Rectal smooth muscle tissue (tissue), 1 donor: ENCODE data around the gene CIAO2B.
"Not testable (repeated sequence)": the region's sequence is repeated elsewhere in the genome, so short reads cannot be mapped to it uniquely, and the experiment has no call there.

Source experiments
- H3K27ac ChIP-seq: one replicate; pipeline ENCODE4 v1.7.0; 2013; ENCODE audit warnings: low read depth, low read length, inconsistent platforms
- H3K27me3 ChIP-seq: one replicate; pipeline ENCODE4 v1.7.0; 2013; ENCODE audit warnings: low read length; ENCODE audit not compliant: control insufficient read depth, insufficient read depth
- H3K36me3 ChIP-seq: one replicate; pipeline ENCODE4 v1.7.0; 2013; ENCODE audit warnings: low read length; ENCODE audit not compliant: control insufficient read depth, insufficient read depth
- H3K4me1 ChIP-seq: one replicate; pipeline ENCODE4 v1.7.0; 2013; ENCODE audit warnings: low read length; ENCODE audit not compliant: control insufficient read depth, insufficient read depth
- H3K4me3 ChIP-seq: one replicate; pipeline ENCODE4 v1.7.0; 2013; ENCODE audit warnings: low read length
- H3K9ac ChIP-seq: one replicate; pipeline ENCODE4 v1.7.0; 2013; ENCODE audit warnings: low read length

The CIAO2B gene

DNA sequence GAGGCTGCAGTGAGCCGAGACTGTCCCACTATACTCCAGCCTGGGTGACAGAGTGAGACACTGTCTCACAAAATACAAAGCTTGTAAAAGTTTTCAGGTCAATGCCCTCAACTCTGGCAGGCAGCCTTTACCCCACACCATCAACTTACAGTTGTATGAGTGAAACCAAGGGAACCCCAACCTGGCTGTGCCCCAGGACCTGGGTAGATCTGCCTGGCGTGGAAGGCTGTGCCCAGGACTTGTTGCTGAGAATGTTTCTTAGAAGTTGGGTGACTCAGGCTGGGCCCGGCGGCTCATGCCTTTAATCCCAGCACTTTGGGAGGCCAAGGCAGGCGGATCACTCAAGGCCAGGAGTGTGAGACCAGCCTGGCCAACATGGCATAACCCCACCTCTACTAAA lies 34.6 kb upstream of the CIAO2B start:
- no peak overlapping the region for H3K9ac ChIP-seq
- no peak overlapping the region for H3K4me3 ChIP-seq
- H3K4me1 ChIP-seq = no peaks in the 10 kb centered on the region
- peaks cover 2% of the 10 kb centered on the region for H3K27me3 ChIP-seq
- no peak overlapping the region for H3K27ac ChIP-seq
- no peaks in the 10 kb centered on the region for H3K36me3 ChIP-seq

DNA sequence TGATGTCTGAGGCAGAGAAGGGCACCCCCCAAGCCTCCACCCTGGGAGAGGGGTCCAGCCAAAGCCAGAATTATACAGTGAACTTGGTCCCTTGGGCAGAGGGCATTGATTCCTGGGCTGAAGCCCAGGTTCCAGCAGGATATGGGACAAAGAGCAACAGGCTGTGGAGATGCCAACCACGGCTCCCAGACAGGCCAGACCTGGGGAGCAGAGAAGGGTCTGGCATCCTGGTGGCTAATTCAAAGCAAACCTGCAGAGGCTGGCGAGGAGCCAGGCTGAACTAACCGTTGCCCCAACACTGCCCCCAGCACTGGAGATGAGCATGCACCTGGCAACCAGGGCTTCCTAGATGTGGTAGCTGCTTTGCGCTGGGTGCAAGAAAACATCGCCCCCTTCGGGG lies 29.8 kb upstream of the CIAO2B start:
- Histone ChIP-seq H3K9ac (no peak overlapping the region), H3K36me3 (no peaks in the 10 kb centered on the region), H3K27me3 (peaks cover 2% of the 10 kb centered on the region), H3K27ac (no peak overlapping the region), H3K4me3 (no peak overlapping the region), H3K4me1 (no peaks in the 10 kb centered on the region)

DNA sequence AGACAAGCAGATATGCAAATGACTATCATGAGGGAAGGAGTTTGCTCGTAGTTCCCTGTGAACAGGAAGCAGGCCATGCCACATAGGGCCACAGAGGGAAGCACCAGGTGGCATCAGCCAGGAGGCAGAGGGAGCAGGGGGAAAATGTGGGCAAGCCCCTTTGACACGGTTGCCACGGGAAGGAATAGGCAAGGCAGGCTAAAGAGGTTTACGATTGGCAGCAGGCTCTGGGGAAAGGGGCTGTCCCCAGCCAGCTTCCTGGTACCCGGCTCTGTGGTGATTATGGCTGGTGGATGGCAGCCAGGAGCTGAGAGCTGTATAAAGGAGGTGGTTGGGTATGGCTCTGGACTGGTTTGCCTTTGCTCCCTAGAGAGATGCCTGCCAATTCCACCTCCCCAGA lies 27.7 kb upstream of the CIAO2B start:
- peak overlapping the region; percentile 37 for H3K9ac ChIP-seq
- H3K27ac ChIP-seq = no peak overlapping the region

DNA sequence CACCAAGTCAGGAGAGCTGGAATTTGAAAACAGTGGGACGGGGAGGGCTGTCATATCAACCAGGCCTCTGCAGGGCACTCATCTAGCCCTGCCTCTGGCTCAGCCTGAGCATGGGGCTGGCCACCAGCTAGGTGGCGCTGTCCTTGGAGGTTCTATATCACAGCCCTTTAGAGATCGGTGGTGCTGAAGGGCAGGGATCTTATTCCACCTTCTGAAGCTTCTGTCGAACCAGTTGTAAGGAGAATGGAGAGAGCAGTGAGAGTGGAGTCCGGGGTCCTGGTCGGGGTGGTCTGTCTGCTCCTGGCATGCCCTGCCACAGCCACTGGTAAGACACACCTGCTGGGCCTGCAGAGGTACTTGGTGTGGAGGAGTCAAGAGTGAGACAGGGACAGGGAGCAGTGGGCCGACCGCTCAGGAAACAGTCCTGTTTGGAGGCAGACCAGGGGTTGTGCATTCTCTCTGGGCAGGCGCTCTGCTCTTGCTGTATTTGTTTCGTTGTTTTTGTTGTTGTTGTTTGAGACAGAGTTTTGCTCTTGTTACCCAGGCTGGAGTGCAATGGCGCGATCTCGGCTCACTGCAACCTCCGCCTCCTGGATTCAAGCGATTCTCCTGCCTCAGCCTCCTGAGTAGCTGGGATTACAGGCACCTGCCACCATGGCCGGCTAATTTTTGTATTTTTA lies 27.0 kb upstream of the CIAO2B start, which contains the start of gene CES3:
TSS of gene CES3 (plus strand) at position 202 of the 680 bp plus-strand sequence. CDS start at position 244, 42 bp downstream.
- Histone ChIP-seq H3K9ac (peak within 1 kb of the TSS; percentile 37), H3K4me3 (peak within 1 kb of the TSS; percentile 53), H3K27me3 (peaks cover 2% of the 10 kb centered on the region), H3K27ac (no peak within 1 kb of the TSS), H3K4me1 (no peaks in the 10 kb centered on the region), H3K36me3 (no peaks in the 10 kb centered on the region)

More for the DNA sequence above, 27.7 kb upstream of the CIAO2B start:
- Histone ChIP-seq H3K4me1 (no peaks in the 10 kb centered on the region), H3K4me3 (peak overlapping the region; percentile 43), H3K27me3 (peaks cover 2% of the 10 kb centered on the region), H3K36me3 (no peaks in the 10 kb centered on the region)

DNA sequence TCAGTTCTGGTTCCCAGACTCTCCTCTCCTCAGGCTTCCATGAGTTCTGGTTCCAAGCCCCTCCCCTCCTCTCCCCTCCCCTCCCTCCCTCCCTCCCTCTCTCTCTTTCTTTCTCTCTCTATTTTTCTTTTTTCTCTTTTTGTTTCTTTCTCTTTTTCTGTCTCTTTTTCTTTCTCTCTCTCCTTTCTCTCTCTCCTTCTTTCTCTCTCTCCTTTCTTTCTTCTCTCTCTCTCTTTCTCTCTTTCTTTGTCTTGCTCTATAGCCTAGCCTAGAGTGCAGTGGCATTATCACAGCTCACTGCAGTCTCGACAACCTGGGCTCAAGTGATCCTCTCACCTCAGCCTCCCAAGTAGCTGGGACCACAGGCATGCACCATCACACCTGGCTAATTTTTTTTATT lies 26.1 kb upstream of the CIAO2B start:
- Histone ChIP-seq H3K4me3 (no peak overlapping the region), H3K4me1 (no peaks in the 10 kb centered on the region), H3K27ac (no peak overlapping the region), H3K36me3 (no peaks in the 10 kb centered on the region), H3K9ac (no peak overlapping the region), H3K27me3 (peaks cover 1% of the 10 kb centered on the region)

DNA sequence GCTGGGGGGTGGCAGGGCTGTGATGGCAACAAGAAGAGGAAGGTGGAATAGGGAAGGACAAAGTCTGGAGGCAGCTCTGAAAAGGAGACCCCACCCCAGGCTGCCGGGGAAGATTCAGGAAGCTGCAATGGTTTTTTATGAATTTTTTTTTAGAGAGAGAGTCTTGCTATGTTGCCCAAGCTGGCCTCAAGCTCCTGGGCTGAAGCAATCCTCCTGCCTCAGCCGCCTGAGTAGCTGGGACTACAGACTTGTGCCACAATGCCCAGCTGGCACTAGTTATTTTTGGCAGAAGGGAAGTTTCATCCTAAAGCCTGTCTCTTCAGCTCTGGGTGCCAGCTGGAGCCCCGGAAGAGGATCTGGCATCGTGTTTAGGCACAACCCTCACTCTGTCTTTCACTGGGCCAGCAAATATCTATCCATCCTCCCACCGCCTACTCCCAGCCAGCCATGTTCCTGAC lies 25.5 kb upstream of the CIAO2B start:
- Histone ChIP-seq H3K27ac (no peak overlapping the region), H3K4me1 (no peaks in the 10 kb centered on the region), H3K9ac (no peak overlapping the region)

DNA sequence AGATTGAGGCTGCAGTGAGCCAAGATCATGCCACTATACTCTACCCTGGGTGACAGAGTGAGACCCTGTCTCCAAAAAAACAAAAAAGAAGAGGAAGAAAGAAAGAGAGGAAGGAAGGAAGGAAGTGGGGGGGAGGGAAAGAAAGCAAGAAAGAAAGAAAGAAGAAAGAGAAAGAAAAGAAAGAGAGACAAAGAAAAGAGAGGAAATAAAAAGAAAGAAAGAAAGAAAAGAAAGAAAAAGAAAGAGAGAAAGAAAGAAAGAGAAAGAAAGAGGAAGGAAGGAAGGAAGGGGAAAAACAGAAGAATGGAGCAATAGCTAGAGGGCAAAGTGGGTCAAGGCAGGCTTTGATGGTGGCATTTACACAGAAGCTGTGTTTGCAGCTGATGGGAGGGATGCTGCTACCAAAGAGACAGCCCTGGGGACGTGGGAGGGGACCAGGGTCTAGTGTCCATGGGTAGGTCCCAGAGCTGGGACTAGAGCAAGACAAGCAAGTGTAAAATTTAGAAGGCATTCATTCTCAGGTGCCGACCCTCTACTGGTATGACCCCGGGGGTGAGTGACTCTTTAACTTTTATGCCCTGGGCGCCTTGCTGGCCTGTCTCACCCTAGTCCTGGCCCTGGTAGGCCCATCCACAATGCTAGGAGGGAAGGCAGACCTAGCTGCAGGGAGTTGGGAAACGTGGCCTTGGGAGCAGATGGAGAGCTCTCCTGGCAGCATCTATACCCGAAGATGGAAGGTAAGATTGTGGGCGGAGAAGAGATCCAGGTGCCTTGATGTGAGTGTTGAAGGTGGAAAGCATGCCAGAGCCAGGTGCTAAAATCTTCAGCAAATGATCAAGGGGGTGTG lies 24.9 kb upstream of the CIAO2B start:
- Histone ChIP-seq H3K4me3 (no peak overlapping the region), H3K9ac (no peak overlapping the region), H3K4me1 (no peaks in the 10 kb centered on the region), H3K27ac (no peak overlapping the region), H3K36me3 (no peaks in the 10 kb centered on the region), H3K27me3 (no peaks in the 10 kb centered on the region)

More for the DNA sequence above, 25.5 kb upstream of the CIAO2B start:
- Histone ChIP-seq H3K27me3 (no peaks in the 10 kb centered on the region), H3K36me3 (no peaks in the 10 kb centered on the region), H3K4me3 (no peak overlapping the region)

DNA sequence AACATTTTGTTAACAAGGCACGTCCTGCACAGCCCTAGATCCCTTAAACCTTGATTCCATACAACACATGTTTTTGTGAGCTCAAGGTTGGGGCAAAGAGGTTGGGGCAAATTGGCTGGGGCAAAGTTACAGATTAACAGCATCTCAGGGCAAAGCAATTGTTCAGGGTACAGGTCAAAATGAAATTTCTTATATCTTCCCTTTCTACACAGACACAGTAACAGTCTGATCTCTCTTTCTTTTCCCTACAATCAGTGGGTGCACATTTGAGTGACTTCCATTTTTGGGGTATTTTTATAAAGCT lies 21.9 kb upstream of the CIAO2B start:
- not testable (repeated sequence) for H3K27ac ChIP-seq, H3K9ac ChIP-seq, H3K4me1 ChIP-seq, H3K36me3 ChIP-seq, H3K4me3 ChIP-seq, H3K27me3 ChIP-seq

DNA sequence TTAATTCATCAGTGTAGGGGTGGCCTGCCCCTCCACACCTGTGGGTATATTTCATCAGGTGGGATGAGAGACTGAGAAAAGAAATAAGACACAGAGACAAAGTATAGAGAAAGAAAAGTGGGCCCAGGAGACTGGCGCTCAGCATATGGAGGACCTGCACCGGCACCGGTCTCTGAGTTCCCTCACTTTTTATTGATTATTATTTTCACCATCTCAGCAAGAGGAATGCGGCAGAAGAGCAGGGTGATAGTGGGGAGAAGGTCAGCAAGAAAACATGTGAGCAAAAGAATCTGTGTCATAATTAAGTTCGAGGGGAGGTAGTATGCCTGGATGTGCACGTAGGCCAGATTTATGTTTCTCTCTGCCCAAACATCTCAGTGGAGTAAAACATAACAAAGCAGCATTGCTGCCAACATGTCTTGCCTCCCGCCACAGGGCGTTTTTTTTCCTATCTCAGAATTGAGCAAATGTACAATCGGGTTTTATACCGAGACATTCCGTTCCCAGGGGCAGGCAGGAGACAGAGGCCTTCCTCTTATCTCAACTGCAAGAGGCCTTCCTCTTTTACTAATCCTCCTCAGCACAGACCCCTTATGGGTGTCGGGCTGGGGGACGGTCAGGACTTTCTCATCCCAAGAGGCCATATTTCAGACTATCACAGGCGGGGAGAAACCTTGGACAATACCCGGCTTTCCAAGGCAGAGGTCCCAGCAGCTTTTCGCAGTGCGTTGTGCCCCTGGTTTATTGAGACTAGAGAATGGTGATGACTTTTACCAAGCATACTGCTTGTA lies 21.4 kb upstream of the CIAO2B start:
- not testable (repeated sequence) for H3K9ac ChIP-seq, H3K4me1 ChIP-seq, H3K27ac ChIP-seq, H3K36me3 ChIP-seq, H3K27me3 ChIP-seq, H3K4me3 ChIP-seq

DNA sequence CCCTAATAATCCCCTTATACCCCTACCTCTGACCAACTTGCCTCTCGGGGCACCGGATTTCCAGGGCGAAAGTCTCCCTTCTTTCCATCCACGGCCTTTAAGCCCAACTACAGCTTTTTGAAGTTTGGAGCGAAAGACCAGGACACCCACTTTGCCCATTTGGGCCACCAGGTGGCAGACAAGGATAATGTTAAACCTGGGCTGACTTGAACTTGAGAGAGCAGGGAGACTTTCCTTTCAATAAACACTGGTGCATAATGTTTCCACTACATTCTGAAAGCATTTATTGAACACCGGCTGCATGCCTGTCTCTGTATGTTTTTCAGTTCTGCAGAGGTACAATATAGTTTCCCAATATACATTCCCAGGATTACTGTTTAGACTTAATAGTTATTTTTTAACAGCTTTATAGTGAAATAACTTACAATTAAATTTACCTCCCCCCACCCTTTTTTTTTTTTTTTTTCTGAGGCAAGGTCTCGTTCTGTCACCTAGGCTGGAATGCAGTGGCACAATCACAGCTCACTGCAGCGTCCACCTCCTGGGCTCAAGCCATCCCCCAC lies 20.0 kb upstream of the CIAO2B start:
- no peak overlapping the region for H3K9ac ChIP-seq
- H3K27ac ChIP-seq = no peak overlapping the region
- no peak overlapping the region for H3K4me3 ChIP-seq
- H3K36me3 ChIP-seq = no peaks in the 10 kb centered on the region
- H3K4me1 ChIP-seq = no peaks in the 10 kb centered on the region
- H3K27me3 ChIP-seq = no peaks in the 10 kb centered on the region

DNA sequence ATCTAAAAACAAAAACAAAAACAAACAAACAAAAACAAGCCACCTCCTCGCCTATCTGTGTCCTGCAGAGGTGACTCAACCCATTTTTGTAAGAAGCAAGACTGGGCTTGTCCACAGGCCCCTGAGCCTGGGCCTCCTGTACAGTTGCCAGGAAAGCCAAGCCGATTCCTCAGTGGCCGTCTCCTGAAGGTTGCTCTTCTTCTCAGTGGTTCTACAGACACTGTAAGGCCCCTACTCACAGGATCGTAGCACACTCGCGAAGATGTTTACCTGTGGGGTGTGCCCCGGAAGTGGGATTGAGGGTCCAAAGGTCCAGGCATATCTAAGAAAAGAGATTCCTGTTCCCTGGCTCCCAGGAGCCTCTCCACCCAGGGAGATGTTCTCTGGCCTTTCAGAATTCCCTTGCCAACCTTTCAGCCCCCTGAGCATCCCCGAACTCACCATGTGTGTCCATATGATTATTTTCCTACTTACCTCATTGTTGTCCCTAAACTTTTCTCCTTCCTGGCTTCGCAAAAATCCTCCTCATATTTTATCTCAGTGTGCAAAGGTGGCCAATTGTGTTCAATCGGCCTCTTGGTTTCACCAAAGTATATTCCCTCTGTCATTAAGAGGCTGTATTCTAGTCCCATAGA lies 19.4 kb upstream of the CIAO2B start:
- Histone ChIP-seq H3K36me3 (no peaks in the 10 kb centered on the region), H3K4me1 (no peaks in the 10 kb centered on the region), H3K27me3 (peaks cover 2% of the 10 kb centered on the region), H3K27ac (no peak overlapping the region), H3K4me3 (no peak overlapping the region), H3K9ac (no peak overlapping the region)
